IPS-15b (cell line): ENCODE measurements around the gene VIT.

Experiments used
- H3K27me3 ChIP-seq: one replicate; pipeline ENCODE4 v1.6.1; 2013; ENCODE audit warnings: low read length; ENCODE audit not compliant: control insufficient read depth, insufficient read depth
- H3K36me3 ChIP-seq: one replicate; pipeline ENCODE4 v1.6.1; 2013; ENCODE audit warnings: low read length; ENCODE audit not compliant: control insufficient read depth, insufficient read depth
- H3K4me1 ChIP-seq: one replicate; pipeline ENCODE4 v1.6.1; 2013; ENCODE audit warnings: mild to moderate bottlenecking, low read length; ENCODE audit not compliant: control insufficient read depth, insufficient read depth
- H3K4me3 ChIP-seq: one replicate; pipeline ENCODE4 v1.5.1; 2013; ENCODE audit warnings: low read depth, low read length
- H3K9ac ChIP-seq: one replicate; pipeline ENCODE4 v1.6.1; 2013; ENCODE audit warnings: low read depth, mild to moderate bottlenecking, low read length
- H3K9me3 ChIP-seq: one replicate; pipeline ENCODE4 v1.6.1; 2013; ENCODE audit warnings: mild to moderate bottlenecking, low read length; ENCODE audit not compliant: control insufficient read depth, insufficient read depth

Gene VIT

GRCh38 chr2:36717603-36718266 is 21.2 kb downstream of the VIT start:
- no peaks in the 10 kb centered on the region for H3K36me3 ChIP-seq
- H3K4me3 ChIP-seq = no peak overlapping the region
- no peak overlapping the region for H3K9ac ChIP-seq
- no peaks in the 10 kb centered on the region for H3K27me3 ChIP-seq
- H3K9me3 ChIP-seq = no peaks in the 10 kb centered on the region
- peaks cover 3% of the 10 kb centered on the region for H3K4me1 ChIP-seq

- no peaks in the 10 kb centered on the region for H3K4me1 ChIP-seq
- H3K27me3 ChIP-seq = no peaks in the 10 kb centered on the region
- H3K9me3 ChIP-seq = no peaks in the 10 kb centered on the region
- no peak overlapping the region for H3K4me3 ChIP-seq
- H3K36me3 ChIP-seq = no peaks in the 10 kb centered on the region
- no peak overlapping the region for H3K9ac ChIP-seq
These were observed 31.0 kb downstream of the VIT start for GRCh38 chr2:36727550-36727949.

GRCh38 chr2:36729067-36729466 is 32.6 kb downstream of the VIT start:
- peaks cover 3% of the 10 kb centered on the region for H3K4me1 ChIP-seq
- no peak overlapping the region for H3K4me3 ChIP-seq
- H3K27me3 ChIP-seq = no peaks in the 10 kb centered on the region
- no peak overlapping the region for H3K9ac ChIP-seq
- no peaks in the 10 kb centered on the region for H3K9me3 ChIP-seq
- no peaks in the 10 kb centered on the region for H3K36me3 ChIP-seq

- Histone ChIP-seq H3K9me3 (no peaks in the 10 kb centered on the region), H3K27me3 (no peaks in the 10 kb centered on the region), H3K9ac (no peak overlapping the region), H3K36me3 (no peaks in the 10 kb centered on the region), H3K4me3 (no peak overlapping the region), H3K4me1 (peaks cover 3% of the 10 kb centered on the region)
These were observed 35.6 kb downstream of the VIT start for GRCh38 chr2:36731941-36732672.

- H3K9me3 ChIP-seq = no peaks in the 10 kb centered on the region
- no peaks in the 10 kb centered on the region for H3K36me3 ChIP-seq
- H3K4me1 ChIP-seq = peaks cover 8% of the 10 kb centered on the region
- no peaks in the 10 kb centered on the region for H3K27me3 ChIP-seq
- H3K9ac ChIP-seq = no peak overlapping the region
- no peak overlapping the region for H3K4me3 ChIP-seq
These were observed 36.1 kb downstream of the VIT start for GRCh38 chr2:36732673-36733036.

GRCh38 chr2:36733215-36733614 is 36.7 kb downstream of the VIT start:
- Histone ChIP-seq H3K4me1 (peaks cover 9% of the 10 kb centered on the region), H3K9ac (no peak overlapping the region), H3K36me3 (no peaks in the 10 kb centered on the region), H3K9me3 (no peaks in the 10 kb centered on the region), H3K27me3 (no peaks in the 10 kb centered on the region), H3K4me3 (no peak overlapping the region)

- H3K27me3 ChIP-seq = no peaks in the 10 kb centered on the region
- H3K4me3 ChIP-seq = no peak overlapping the region
- H3K4me1 ChIP-seq = peaks cover 9% of the 10 kb centered on the region
- no peak overlapping the region for H3K9ac ChIP-seq
- no peaks in the 10 kb centered on the region for H3K36me3 ChIP-seq
- no peaks in the 10 kb centered on the region for H3K9me3 ChIP-seq
These were observed 37.8 kb downstream of the VIT start for GRCh38 chr2:36734304-36734703.

GRCh38 chr2:36737131-36737750 is 40.7 kb downstream of the VIT start:
- no peak overlapping the region for H3K4me3 ChIP-seq
- no peaks in the 10 kb centered on the region for H3K27me3 ChIP-seq
- no peak overlapping the region for H3K9ac ChIP-seq
- H3K9me3 ChIP-seq = no peaks in the 10 kb centered on the region
- peaks cover 9% of the 10 kb centered on the region for H3K4me1 ChIP-seq
- no peaks in the 10 kb centered on the region for H3K36me3 ChIP-seq

GRCh38 chr2:36740061-36740460 is 43.6 kb downstream of the VIT start:
- no peaks in the 10 kb centered on the region for H3K27me3 ChIP-seq
- no peak overlapping the region for H3K9ac ChIP-seq
- peaks cover 5% of the 10 kb centered on the region for H3K4me1 ChIP-seq
- no peaks in the 10 kb centered on the region for H3K9me3 ChIP-seq
- H3K36me3 ChIP-seq = no peaks in the 10 kb centered on the region
- no peak overlapping the region for H3K4me3 ChIP-seq

- H3K27me3 ChIP-seq = no peaks in the 10 kb centered on the region
- no peak overlapping the region for H3K4me3 ChIP-seq
- H3K4me1 ChIP-seq = peaks cover 5% of the 10 kb centered on the region
- H3K36me3 ChIP-seq = no peaks in the 10 kb centered on the region
- no peak overlapping the region for H3K9ac ChIP-seq
- peaks cover 3% of the 10 kb centered on the region for H3K9me3 ChIP-seq
These were observed 44.8 kb downstream of the VIT start for GRCh38 chr2:36741188-36741837.

GRCh38 chr2:36743954-36744353 is 47.4 kb downstream of the VIT start:
- Histone ChIP-seq H3K36me3 (no peaks in the 10 kb centered on the region), H3K4me3 (no peak overlapping the region), H3K9me3 (peaks cover 3% of the 10 kb centered on the region), H3K27me3 (no peaks in the 10 kb centered on the region), H3K9ac (no peak overlapping the region), H3K4me1 (no peaks in the 10 kb centered on the region)
